Measurements from ENCODE around the gene SCO2. TPM values are rescaled to one million over a fixed set of nuclear protein-coding genes. Genes with fewer than 3 reads are reported as not detected.
"Not testable (repeated sequence)": the region's sequence is repeated elsewhere in the genome, so short reads cannot be mapped to it uniquely, and the experiment has no call there.

Gene SCO2
- total RNA-seq, 2 experiments from 2014 or later, result 8.1 to 12.8 TPM

DNA sequence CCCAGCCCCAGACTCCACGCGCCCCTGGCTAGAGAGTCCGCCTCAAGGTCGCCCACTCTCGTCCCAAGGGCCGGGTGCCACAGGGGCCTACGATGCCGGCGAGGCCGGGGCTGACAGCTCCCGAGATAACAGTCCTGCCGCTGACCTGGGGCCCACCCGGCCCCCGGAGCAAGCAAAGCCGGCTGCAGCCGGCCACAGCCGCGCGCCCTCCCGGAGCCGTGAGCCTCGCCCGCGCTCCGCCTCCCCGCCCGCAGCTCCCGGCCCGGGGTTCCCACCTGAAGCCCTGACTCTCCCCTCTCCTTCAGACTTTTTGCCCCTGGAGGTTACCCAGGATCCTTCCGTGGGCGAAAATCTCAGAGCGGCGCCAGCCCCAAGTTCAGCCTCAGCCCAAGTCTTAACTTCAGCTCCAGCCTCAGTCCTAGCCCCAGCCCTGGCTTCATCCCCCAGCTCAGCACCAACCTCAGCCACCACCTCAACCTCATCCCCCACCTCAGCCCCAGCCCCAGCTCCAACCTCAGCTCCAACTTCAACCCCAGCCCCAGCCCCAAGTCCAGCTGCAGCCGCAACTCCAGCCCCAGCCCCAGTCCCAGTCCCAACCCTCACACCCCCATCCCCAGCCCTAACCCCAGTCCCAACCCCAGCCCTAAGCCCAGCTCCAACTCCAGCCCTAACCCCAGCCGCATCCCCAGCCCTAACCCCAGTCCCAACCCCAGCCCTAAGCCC, 22.0 kb upstream of the SCO2 start:
- peaks cover 13% of the 10 kb centered on the region for H3K36me3 Mint-ChIP-seq
- H3K27me3 Mint-ChIP-seq, result no peaks in the 10 kb centered on the region
- POLR2A ChIA-PET, result interaction anchor here (0.8 to 9.8 kb wide), 15 partner anchors 8 to 297 kb away, joined by 3 to 300 read pairs (median 7); partner anchors contain the start of genes CHKB, CPT1B, HDAC10 and LMF2
- peaks cover 33% of the 10 kb centered on the region for H3K4me1 Mint-ChIP-seq
- DNase-seq (no peak), ATAC-seq (ENCODE audit: low read depth) (no peak)
- H3K4me3 Mint-ChIP-seq, result peak overlapping the region; percentile 87
- H3K27ac Mint-ChIP-seq, result peak overlapping the region; percentile 95
- H3K9me3 Mint-ChIP-seq, result no peaks in the 10 kb centered on the region

DNA sequence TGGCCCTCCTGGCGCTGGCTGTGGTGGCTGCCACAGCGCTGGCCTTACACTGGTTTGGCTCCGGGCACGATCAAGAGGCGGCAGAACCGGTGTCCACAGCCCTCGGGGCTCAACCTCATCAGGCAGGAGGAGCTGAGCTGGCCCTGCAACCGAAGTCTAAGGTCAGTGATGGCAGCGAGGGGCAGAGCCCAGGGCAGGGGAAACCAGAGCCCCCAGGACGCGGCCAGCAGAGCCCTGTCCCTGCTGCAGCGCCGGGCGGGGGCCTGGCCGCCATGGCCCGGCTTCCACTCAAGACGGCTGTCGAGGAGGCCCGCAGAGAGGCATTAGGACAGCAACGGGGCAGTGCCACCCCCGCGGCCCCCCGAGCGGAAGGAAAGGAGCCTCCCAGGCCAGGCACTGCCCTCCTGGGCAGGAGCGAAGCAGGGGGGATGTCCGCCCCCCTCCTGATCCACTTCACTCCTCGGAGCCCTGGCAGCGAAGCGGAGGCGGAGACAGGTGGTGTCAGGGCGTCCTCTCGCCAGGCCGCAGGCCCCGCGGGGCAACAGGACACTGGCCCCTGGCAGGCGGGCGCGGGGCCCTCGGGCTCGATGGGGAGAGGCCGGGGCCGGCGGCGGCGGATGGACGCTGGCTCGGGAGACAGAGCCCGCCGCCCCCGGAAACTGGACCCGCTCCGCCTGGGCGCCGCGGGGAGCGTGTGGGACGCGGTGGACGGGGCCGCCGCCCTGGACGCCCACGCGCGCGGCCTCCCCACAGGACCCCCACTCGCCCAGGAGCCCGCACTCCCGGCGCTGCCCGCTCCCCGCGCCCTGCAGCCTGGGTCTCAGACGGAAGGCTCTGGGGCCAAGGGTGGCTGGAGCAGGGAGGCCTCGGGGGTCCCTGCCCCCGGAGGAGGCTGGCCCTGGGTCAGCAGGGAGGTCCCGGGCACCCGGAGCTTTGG, 21.2 kb upstream of the SCO2 start:
- no peaks in the 10 kb centered on the region for H3K27me3 Mint-ChIP-seq
- peak overlapping the region; percentile 77 for H3K4me3 Mint-ChIP-seq
- POLR2A ChIA-PET, result interaction anchor here (0.7 to 9.8 kb wide), 11 partner anchors 7 to 74 kb away, joined by 3 to 300 read pairs (median 53); partner anchors contain the start of genes CHKB, LMF2, NCAPH2 and SCO2
- DNase-seq (no peak), ATAC-seq (ENCODE audit: low read depth) (no peak)
- H3K27ac Mint-ChIP-seq, result peak overlapping the region; percentile 98
- H3K9me3 Mint-ChIP-seq, result no peaks in the 10 kb centered on the region
- peaks cover 39% of the 10 kb centered on the region for H3K4me1 Mint-ChIP-seq
- H3K36me3 Mint-ChIP-seq, result peaks cover 16% of the 10 kb centered on the region

DNA sequence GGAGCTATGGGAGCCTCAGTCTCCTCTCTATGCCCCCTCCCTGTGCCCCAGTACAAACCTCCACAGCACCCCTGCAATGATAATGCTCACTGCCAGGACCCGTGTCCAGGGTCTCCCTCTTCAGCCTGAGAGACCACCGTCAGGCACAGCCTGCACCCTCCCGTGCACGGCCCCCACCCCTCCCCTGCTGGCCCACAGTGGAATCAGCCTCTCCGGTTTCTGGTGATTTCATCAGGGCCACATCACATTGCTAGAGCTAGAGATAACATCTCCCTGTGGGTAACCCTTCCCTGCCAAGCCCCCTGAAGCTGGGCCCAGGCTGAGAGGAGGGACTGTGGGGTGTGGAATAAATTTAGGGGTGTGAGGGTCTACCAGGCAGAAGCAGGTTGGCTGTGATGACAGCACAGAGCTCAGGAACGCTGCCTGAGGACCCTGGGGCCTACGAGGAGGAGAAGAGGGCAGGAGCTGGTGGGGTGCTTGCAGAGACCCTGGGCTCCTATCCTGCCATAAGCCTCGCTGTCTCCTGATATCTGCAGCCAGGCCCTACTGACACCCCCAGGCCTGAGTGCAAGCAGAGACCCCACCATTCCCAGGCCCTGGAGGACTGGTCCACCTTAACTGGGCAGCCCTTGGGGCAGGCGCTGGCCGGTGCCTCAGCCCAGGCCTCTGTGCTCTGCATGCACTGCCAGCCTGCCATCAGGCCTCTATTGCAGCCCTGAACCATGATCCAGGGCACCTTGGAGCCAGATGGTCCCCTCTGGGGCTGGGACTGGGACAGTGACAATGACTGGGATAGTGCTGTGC, 20.3 kb upstream of the SCO2 start, which contains the start of gene KLHDC7B:
Gene KLHDC7B (plus strand): TSS at position 378 of the 804 bp plus-strand sequence. CDS start 345 bp downstream, at position 723.
- H3K4me1 Mint-ChIP-seq, result peaks cover 46% of the 10 kb centered on the region
- peak within 1 kb of the TSS; percentile 77 for H3K4me3 Mint-ChIP-seq
- H3K9me3 Mint-ChIP-seq, result no peaks in the 10 kb centered on the region
- ATAC-seq (ENCODE audit: low read depth), result peak; percentile 23
- peaks cover 18% of the 10 kb centered on the region for H3K36me3 Mint-ChIP-seq
- DNase-seq, result peak; percentile 68
- no peaks in the 10 kb centered on the region for H3K27me3 Mint-ChIP-seq
- H3K27ac Mint-ChIP-seq, result peak within 1 kb of the TSS; percentile 98
- POLR2A ChIA-PET, result interaction anchor here (0.6 to 9.8 kb wide), 12 partner anchors 10 to 124 kb away, joined by 3 to 300 read pairs (median 5); partner anchors contain the start of genes ARSA, CHKB, LMF2 and NCAPH2

DNA sequence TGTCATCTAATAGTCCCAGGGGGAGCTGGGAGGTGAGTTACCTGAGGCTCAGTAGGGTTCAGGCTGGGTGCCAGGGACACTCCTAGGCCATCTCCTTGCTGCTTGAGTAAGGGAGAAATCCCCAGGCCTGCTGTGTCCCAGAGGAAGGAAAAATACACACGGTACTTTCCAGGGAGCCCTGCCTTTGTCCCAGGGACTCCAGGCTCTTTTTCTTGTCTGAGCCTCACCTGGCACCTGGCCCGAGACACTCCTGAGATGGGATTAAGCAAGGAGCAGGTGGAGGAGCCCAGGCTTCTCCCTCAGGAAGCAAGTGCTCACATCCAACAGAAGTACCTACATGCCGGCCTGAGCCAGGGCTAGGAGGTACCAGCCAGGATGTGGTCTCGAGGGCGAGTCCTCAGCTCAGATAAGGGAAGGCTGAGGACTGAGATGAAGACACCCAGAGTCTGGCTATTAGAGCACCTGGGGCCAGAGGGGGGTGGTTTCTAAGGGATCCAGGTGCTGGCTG, 19.4 kb upstream of the SCO2 start:
- Mint-ChIP-seq H3K36me3 (peaks cover 12% of the 10 kb centered on the region), H3K4me1 (peaks cover 45% of the 10 kb centered on the region), H3K27me3 (no peaks in the 10 kb centered on the region), H3K9me3 (no peaks in the 10 kb centered on the region), H3K27ac (peak overlapping the region; percentile 98), H3K4me3 (peak overlapping the region; percentile 77)
- ATAC-seq (ENCODE audit: low read depth) (peak; percentile 3), DNase-seq (peak; percentile 59)
- POLR2A ChIA-PET, result interaction anchor here (0.9 to 9.8 kb wide), 9 partner anchors 9 to 230 kb away, joined by 3 to 300 read pairs (median 11); partner anchors contain the start of genes ARSA, CHKB, LMF2 and NCAPH2

- DNase-seq (peak; percentile 92), ATAC-seq (ENCODE audit: low read depth) (peak; percentile 65)
- peak overlapping the region; percentile 98 for H3K27ac Mint-ChIP-seq
- H3K4me1 Mint-ChIP-seq, result peaks cover 51% of the 10 kb centered on the region
- peaks cover 12% of the 10 kb centered on the region for H3K36me3 Mint-ChIP-seq
- no peaks in the 10 kb centered on the region for H3K9me3 Mint-ChIP-seq
- POLR2A ChIA-PET, result interaction anchor here (0.9 to 9.8 kb wide), 8 partner anchors 8 to 229 kb away, joined by 3 to 300 read pairs (median 12); partner anchors contain the start of genes CHKB, LMF2, NCAPH2 and SCO2
- H3K27me3 Mint-ChIP-seq, result no peaks in the 10 kb centered on the region
- peak overlapping the region; percentile 77 for H3K4me3 Mint-ChIP-seq
Measured at GRCh38 chr22:50544078-50544745, 18.8 kb upstream of the SCO2 start.

DNA sequence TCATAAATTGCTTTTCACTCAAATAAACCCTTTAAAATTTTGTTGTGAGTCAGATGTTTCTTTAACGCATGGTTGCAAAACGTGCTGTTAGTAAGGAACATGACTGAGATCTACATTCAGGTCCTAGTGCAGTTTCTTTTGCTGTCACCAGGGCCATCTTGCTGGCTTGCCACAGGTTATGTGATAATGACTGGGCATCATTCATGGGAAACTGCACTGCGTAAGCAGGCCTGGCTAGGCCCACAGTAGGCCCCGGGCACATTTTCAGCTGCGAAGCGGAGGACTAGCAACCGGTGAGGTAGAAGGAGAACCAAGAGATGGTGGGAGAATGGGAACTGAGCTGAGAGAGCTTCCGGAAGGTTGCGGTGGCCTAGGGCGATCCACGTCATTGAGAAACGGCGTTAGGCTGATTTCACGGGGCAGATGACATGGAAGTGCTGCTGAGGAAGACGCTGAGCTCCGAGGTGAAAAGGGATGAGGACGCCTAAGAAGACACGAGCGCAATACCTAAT, 17.1 kb upstream of the SCO2 start:
- DNase-seq, result no peak
- no peak for ATAC-seq (ENCODE audit: low read depth)
- POLR2A ChIA-PET, result interaction anchor here (0.8 to 7.8 kb wide), 4 partner anchors 11 to 79 kb away, joined by 3 to 142 read pairs (median 68); partner anchors contain the start of genes SCO2 and TYMP
- peak overlapping the region; percentile 94 for H3K27ac Mint-ChIP-seq
- H3K36me3 Mint-ChIP-seq, result peaks cover 19% of the 10 kb centered on the region
- H3K4me1 Mint-ChIP-seq, result peaks cover 58% of the 10 kb centered on the region
- H3K9me3 Mint-ChIP-seq, result peaks cover 2% of the 10 kb centered on the region
- no peaks in the 10 kb centered on the region for H3K27me3 Mint-ChIP-seq
- H3K4me3 Mint-ChIP-seq, result peak overlapping the region; percentile 1

DNA sequence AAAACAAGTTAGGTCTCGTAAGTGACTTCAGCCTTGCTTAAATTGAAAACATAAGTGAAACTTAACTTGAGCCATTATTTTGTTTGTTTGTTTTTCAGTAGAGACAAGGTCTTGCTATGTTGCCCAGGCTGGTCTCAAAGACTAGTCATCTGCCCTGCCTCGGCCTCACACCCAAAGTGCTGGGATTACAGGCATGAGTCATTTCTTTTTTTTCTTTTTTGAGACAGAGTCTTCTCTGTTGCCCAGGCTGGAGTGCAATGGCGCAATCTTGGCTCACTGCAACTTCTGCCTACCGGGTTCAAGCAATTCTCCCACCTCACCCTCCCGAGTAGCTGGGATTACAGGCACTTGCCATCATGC, 16.2 kb upstream of the SCO2 start:
- H3K4me3 Mint-ChIP-seq; H3K27me3 Mint-ChIP-seq; ATAC-seq (ENCODE audit: low read depth); H3K9me3 Mint-ChIP-seq; DNase-seq: not testable (repeated sequence)
- peaks cover 61% of the 10 kb centered on the region for H3K4me1 Mint-ChIP-seq
- peak overlapping the region; percentile 94 for H3K27ac Mint-ChIP-seq
- peaks cover 24% of the 10 kb centered on the region for H3K36me3 Mint-ChIP-seq
- POLR2A ChIA-PET, result interaction anchor here (3.0 to 7.8 kb wide), 6 partner anchors 9 to 79 kb away, joined by 22 to 157 read pairs (median 134); partner anchors contain the start of genes SCO2, SYCE3 and TYMP

- peak overlapping the region; percentile 32 for H3K4me3 Mint-ChIP-seq
- H3K27ac Mint-ChIP-seq, result peak overlapping the region; percentile 94
- DNase-seq, result no peak
- ATAC-seq (ENCODE audit: low read depth), result no peak
- no peaks in the 10 kb centered on the region for H3K27me3 Mint-ChIP-seq
- H3K4me1 Mint-ChIP-seq, result peaks cover 56% of the 10 kb centered on the region
- peaks cover 2% of the 10 kb centered on the region for H3K9me3 Mint-ChIP-seq
- peaks cover 24% of the 10 kb centered on the region for H3K36me3 Mint-ChIP-seq
- POLR2A ChIA-PET, result interaction anchor here (0.6 to 7.8 kb wide), 11 partner anchors 8 to 87 kb away, joined by 4 to 157 read pairs (median 22); partner anchors contain the start of genes ARSA, CPT1B, LMF2 and NCAPH2
Measured at GRCh38 chr22:50540381-50540780, 15.0 kb upstream of the SCO2 start.

DNA sequence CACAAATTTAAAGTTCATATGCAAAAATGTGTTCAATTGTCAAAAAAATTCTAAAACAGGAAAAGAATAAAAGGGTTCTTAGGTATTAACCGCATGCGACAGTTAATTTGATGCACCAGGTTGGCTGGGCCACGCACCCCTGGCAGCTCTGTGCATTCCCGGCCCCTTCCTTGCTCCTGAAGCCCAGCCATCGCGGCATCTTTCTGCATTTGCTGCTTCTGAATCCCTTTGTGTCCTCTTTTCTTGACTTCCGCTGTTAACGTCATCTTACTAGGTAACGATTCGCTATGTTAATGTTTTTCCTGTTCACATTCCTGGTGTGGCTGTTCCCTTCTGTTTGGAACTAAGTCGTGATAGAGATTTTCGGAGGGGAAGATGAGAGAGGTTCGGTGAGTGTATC, 12.4 kb upstream of the SCO2 start:
- H3K4me1 Mint-ChIP-seq, result peaks cover 62% of the 10 kb centered on the region
- H3K36me3 Mint-ChIP-seq, result peaks cover 29% of the 10 kb centered on the region
- no peak for ATAC-seq (ENCODE audit: low read depth)
- H3K4me3 Mint-ChIP-seq, result peak overlapping the region; percentile 52
- no peak for DNase-seq
- H3K27ac Mint-ChIP-seq, result peak overlapping the region; percentile 100
- POLR2A ChIA-PET, result interaction anchor here (1.7 to 5.4 kb wide), 4 partner anchors 9 to 84 kb away, joined by 5 to 157 read pairs (median 140); partner anchors contain the start of genes SCO2 and TYMP
- H3K27me3 Mint-ChIP-seq, result no peaks in the 10 kb centered on the region
- H3K9me3 Mint-ChIP-seq, result peaks cover 2% of the 10 kb centered on the region

DNA sequence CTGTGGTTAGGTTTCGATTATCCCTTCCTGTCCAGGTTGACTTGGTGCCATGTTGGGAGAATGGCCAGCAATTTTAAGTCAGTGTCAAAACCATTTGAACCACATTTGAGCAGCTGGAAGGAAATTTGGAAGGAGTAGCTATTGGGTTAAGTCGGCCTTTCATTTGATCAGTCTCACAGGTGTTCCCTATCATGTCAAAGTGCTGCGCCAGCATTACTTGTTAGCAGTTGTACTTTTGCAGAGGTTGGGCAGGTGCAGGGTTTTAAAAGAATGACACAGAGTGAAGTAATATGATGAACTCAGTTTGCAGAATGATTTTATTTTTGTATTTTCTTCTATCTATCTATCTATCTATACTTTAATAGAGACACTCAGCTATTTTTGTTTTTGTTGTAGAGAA, 10.8 kb upstream of the SCO2 start:
- Mint-ChIP-seq H3K27me3 (no peaks in the 10 kb centered on the region), H3K4me1 (peaks cover 52% of the 10 kb centered on the region), H3K4me3 (no peak overlapping the region), H3K27ac (peak overlapping the region; percentile 71), H3K36me3 (peaks cover 21% of the 10 kb centered on the region), H3K9me3 (peaks cover 2% of the 10 kb centered on the region)
- ATAC-seq (ENCODE audit: low read depth) (no peak), DNase-seq (no peak)
- POLR2A ChIA-PET, result interaction anchor here (1.0 to 13.0 kb wide), 5 partner anchors 9 to 85 kb away, joined by 3 to 247 read pairs (median 12); partner anchors contain the start of genes KLHDC7B and SCO2

GRCh38 chr22:50535113-50535512, 9.7 kb upstream of the SCO2 start:
- POLR2A ChIA-PET, result interaction anchor here (0.9 to 13.0 kb wide), 6 partner anchors 10 to 86 kb away, joined by 3 to 247 read pairs (median 7); partner anchors contain the start of genes KLHDC7B, SCO2 and SYCE3
- no peak for ATAC-seq (ENCODE audit: low read depth)
- H3K4me1 Mint-ChIP-seq, result peaks cover 43% of the 10 kb centered on the region
- peaks cover 20% of the 10 kb centered on the region for H3K36me3 Mint-ChIP-seq
- H3K9me3 Mint-ChIP-seq, result peaks cover 2% of the 10 kb centered on the region
- H3K27me3 Mint-ChIP-seq, result no peaks in the 10 kb centered on the region
- H3K27ac Mint-ChIP-seq, result peak overlapping the region; percentile 56
- DNase-seq, result no peak
- H3K4me3 Mint-ChIP-seq, result no peak overlapping the region

All from activated naive CD8-positive, alpha-beta T cell treated with anti-CD3 and anti-CD28 coated beads, Interleukin-2, amount 10 ng/mL, durations not matched to agents 7 days and 5 days (primary cell).